Upper lobe of left lung (tissue), 6 donors: ENCODE results near the gene PBOV1. TPM values are rescaled to one million over a fixed set of nuclear protein-coding genes. Genes with fewer than 3 reads are reported as not detected.

ENCODE experiments used
- ATAC-seq, 2 donors: fragments of 200-7000 bp; cut with Tn5 transposase; one replicate each; pipeline ENCODE4 v1.9.1; 2022; ENCODE audit warnings: mild to moderate bottlenecking in 2 of 2, moderate library complexity in 2 of 2; ENCODE audit not compliant: low FRiP score in 2 of 2
- DNase-seq, 2 donors: peaks; one replicate each; pipeline ENCODE4 v3.0.0-alpha.2; 2019 to 2020
- H3K27ac ChIP-seq, 4 donors: fragments of 200-600 bp; sonication (generic); one replicate each; pipeline ENCODE4 v1.5.1; 2016 to 2019
- H3K27me3 ChIP-seq, 4 donors: fragments of 200-600 bp; sonication (generic); one replicate each; pipeline ENCODE4 v1.5.1; 2017 to 2019
- H3K36me3 ChIP-seq, 4 donors: fragments of 200-600 bp; sonication (generic); one replicate each; pipeline ENCODE4 v1.5.1; 2016 to 2019
- H3K4me1 ChIP-seq, 4 donors: fragments of 200-600 bp; sonication (generic); one replicate each; pipeline ENCODE4 v1.5.1; 2018 to 2019
- H3K4me3 ChIP-seq, 4 donors: fragments of 200-600 bp; sonication (generic); one replicate each; pipeline ENCODE4 v1.5.1; 2017 to 2019; ENCODE audit warnings: mild to moderate bottlenecking in 2 of 4, moderate library complexity in 1 of 4
- H3K9me3 ChIP-seq, 4 donors: fragments of 200-600 bp; sonication (generic); one replicate each; pipeline ENCODE4 v1.5.1; 2018 to 2019
- EP300 ChIP-seq, 4 donors: sonication (generic); formaldehyde crosslinking; IDR thresholded peaks; one replicate each; pipeline ENCODE4 v1.5.1; 2017; ENCODE audit warnings: antibody characterized with exemption in 4 of 4, control low read depth in 2 of 4
- POLR2A ChIP-seq, 4 donors: fragments of 450-650 bp; IDR thresholded peaks; one replicate each; pipeline ENCODE4 v1.5.1; 2016 to 2017; ENCODE audit warnings: antibody characterized with exemption in 4 of 4, mild to moderate bottlenecking in 2 of 4
- POLR2AphosphoS5 ChIP-seq, 2 donors: sonication (generic); formaldehyde crosslinking; IDR thresholded peaks; one replicate each; pipeline ENCODE4 v1.5.1; 2017; ENCODE audit warnings: antibody characterized with exemption in 2 of 2
- WGBS, 2 donors: methylation state at CpG; one replicate each; pipeline ENCODE4 v1.1.5; 2017 to 2018; 5-methylcytosine and 5-hydroxymethylcytosine counted together
- total RNA-seq, 6 donors: library from RNA; depleted of rRNA in 4 of 6; stranded (reverse); fragments of >200 nt in 4 of 6; gene quantifications; one replicate each; pipeline versions ENCODE4 v1.1.0 to v1.2.1, GENCODE V29; 2016 to 2021
- TF ChIP-seq, protein P1 (sequence below), 6 experiments: fragments of 450-650 bp in 4 of 6; fragments of 200-600 bp in 2 of 6; sonication (generic) in 2 of 6; IDR thresholded peaks; one replicate each; pipeline ENCODE4 v1.5.1; 2016 to 2019; ENCODE audit warnings: antibody characterized with exemption in 6 of 6
- donor health status: DM: no; HTN: no; CAD: no; lungs with moderate emphysema.
- donor health status: DM: no; HTN: yes; CAD: no; lungs with severe emphysema.

PBOV1 gene
- total RNA-seq, 6 donors from 2014 or later = not detected

DNA sequence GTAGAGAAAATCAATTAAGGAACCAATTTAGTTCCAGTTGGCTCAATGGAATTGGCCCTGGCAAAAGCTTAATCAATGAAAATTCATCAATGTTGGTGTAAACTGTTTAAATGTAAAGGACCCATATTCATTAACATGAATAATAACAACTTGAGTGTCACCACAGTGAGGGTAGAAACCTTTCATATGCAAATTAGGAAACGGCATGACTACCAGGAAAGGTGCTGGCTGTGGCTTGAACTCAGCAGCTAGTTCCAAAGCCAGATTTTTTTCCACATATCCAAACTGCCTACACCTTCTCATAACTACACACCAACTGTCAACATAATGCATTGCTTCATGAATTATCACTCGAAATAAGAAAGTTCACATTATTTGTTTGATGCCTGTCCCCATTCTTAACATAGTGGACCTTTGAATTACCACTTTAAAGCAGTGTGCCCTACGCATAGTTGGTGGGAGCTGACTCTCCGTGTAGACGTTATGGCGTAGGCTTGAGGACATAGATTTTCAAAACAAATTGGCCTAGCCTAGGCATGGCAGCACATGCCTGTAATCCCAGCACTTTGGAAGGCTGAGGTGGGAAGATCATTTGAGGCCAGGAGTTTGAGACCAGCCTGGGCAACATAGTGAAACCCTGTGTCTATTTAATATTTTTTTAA is 19.7 kb downstream of the PBOV1 start:
- TF ChIP-seq POLR2AphosphoS5 (IDR thresholded peaks at IDR 0.05) (no peak), POLR2A (IDR thresholded peaks at IDR 0.05) (no peak), EP300 (IDR thresholded peaks at IDR 0.05) (no peak)
- TF ChIP-seq, protein P1, sequence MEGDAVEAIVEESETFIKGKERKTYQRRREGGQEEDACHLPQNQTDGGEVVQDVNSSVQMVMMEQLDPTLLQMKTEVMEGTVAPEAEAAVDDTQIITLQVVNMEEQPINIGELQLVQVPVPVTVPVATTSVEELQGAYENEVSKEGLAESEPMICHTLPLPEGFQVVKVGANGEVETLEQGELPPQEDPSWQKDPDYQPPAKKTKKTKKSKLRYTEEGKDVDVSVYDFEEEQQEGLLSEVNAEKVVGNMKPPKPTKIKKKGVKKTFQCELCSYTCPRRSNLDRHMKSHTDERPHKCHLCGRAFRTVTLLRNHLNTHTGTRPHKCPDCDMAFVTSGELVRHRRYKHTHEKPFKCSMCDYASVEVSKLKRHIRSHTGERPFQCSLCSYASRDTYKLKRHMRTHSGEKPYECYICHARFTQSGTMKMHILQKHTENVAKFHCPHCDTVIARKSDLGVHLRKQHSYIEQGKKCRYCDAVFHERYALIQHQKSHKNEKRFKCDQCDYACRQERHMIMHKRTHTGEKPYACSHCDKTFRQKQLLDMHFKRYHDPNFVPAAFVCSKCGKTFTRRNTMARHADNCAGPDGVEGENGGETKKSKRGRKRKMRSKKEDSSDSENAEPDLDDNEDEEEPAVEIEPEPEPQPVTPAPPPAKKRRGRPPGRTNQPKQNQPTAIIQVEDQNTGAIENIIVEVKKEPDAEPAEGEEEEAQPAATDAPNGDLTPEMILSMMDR (IDR thresholded peaks at IDR 0.05) = no peak
- H3K27me3 ChIP-seq = no peaks in the 10 kb centered on the region
- no peaks in the 10 kb centered on the region for H3K9me3 ChIP-seq
- WGBS, 2 donors = 85 to 87% methylated on average over 6 of the region's 6 CpGs
- no peaks in the 10 kb centered on the region for H3K36me3 ChIP-seq
- peaks cover 0 to 5% (median 1%) of the 10 kb centered on the region in 4 donors for H3K4me1 ChIP-seq
- DNase-seq (no peak), ATAC-seq (no peak)
- no peak overlapping the region for H3K4me3 ChIP-seq
- H3K27ac ChIP-seq = no peak overlapping the region

DNA sequence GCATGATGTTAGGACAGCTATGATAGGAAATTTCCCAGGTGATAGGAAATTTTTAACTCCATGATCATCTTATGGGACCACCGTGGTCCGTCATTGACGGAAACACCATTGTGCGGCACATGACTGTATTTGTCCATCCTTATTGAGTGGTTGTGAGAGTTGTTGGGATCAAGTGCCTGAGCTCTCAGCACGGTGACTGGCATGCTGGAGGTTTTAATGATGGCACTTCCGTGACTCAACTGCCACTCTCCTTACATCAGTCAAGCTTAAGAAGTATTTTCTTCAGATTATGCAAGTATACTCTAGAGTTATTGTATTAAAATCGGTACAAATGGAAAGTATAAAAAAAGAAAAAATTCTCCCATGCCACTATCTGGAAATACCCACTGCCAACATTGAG is 20.7 kb downstream of the PBOV1 start:
- ATAC-seq (no peak), DNase-seq (peak in 1 of 2 donors; percentile 59)
- Histone ChIP-seq H3K27me3 (no peaks in the 10 kb centered on the region), H3K9me3 (no peaks in the 10 kb centered on the region), H3K4me1 (peaks cover 0 to 5% (median 1%) of the 10 kb centered on the region in 4 donors), H3K27ac (no peak overlapping the region), H3K36me3 (no peaks in the 10 kb centered on the region), H3K4me3 (no peak overlapping the region)
- TF ChIP-seq POLR2AphosphoS5 (IDR thresholded peaks at IDR 0.05) = no peak
- TF ChIP-seq EP300 (IDR thresholded peaks at IDR 0.05) = peak in 1 of 4 donors; percentile 36
- 78 to 90% methylated on average over 7 of the region's 7 CpGs for whole genome bisulfite sequencing, 2 donors

DNA sequence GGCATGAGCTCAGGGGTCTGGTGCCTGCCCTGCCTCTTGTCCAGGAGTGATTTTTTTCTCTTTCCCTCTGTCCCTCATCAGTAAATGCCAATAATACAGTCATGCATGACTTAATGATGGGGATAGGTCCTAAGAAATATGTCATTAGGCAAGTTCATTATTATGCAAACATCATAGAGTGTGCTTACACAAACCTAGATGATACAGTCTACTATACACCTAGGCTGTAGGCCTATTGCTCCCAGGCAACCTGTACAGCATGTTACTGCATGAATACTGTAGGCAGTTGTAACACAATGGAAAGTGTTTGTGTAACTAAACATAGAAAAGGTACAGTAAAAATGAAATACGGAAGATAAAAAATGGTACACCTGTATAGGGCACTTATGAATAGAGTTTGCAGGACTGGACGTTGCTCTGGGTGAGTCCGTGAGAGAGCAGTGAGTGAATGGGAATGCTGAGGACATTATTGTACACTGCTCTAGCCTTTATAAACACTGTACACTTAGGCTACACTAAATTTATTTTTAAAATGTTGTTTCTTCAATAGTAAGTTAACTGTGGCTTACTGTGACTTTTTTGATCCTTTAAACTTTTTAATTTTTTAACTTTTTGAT is 22.1 kb downstream of the PBOV1 start:
- Histone ChIP-seq H3K4me1 (peaks cover 0 to 5% (median 1%) of the 10 kb centered on the region in 4 donors), H3K27ac (peak overlapping the region in 1 of 4 donors; percentile 6), H3K9me3 (no peaks in the 10 kb centered on the region), H3K27me3 (no peaks in the 10 kb centered on the region), H3K36me3 (no peaks in the 10 kb centered on the region), H3K4me3 (no peak overlapping the region)
- peak in 1 of 2 donors; percentile 61 for ATAC-seq
- WGBS, 2 donors = 68 to 71% methylated on average over 3 of the region's 3 CpGs
- no peak for DNase-seq
- TF ChIP-seq, protein P1 (IDR thresholded peaks at IDR 0.05) = no peak
- TF ChIP-seq POLR2A (IDR thresholded peaks at IDR 0.05) (no peak), POLR2AphosphoS5 (IDR thresholded peaks at IDR 0.05) (no peak), EP300 (IDR thresholded peaks at IDR 0.05) (no peak)

DNA sequence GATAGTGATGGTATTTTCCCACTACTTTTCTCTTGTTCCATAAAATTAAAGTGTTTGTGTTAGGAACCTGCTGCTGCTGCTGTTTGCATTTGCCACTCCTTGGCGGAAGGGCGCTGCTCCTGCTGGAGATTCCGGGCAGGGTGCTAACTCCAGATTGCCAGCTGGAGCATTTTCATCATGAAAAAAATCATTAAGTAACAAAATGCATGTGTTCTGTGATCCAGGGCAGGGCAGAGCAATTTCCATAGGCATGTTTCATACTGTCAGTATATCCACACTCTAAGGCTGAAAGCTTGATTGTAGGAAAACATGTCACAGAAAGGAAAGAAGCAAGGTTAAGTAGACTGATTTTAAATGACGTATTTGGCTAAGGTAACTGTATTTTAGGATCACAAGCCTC is 24.0 kb downstream of the PBOV1 start:
- TF ChIP-seq POLR2A (IDR thresholded peaks at IDR 0.05) (no peak), POLR2AphosphoS5 (IDR thresholded peaks at IDR 0.05) (no peak), EP300 (IDR thresholded peaks at IDR 0.05) (no peak)
- TF ChIP-seq, protein P1 (IDR thresholded peaks at IDR 0.05) = peak in 1 of 6 experiments; percentile 6
- 44 to 50% methylated on average over 4 of the region's 4 CpGs for WGBS, 2 donors
- H3K9me3 ChIP-seq = no peaks in the 10 kb centered on the region
- no peaks in the 10 kb centered on the region for H3K36me3 ChIP-seq
- no peak overlapping the region for H3K4me3 ChIP-seq
- peaks cover 0 to 5% (median 1%) of the 10 kb centered on the region in 4 donors for H3K4me1 ChIP-seq
- ATAC-seq (peak; percentile 23 to 47), DNase-seq (peak in 1 of 2 donors; percentile 70)
- H3K27ac ChIP-seq = peak overlapping the region in 3 of 4 donors; percentile 45 to 52 (median 49)
- H3K27me3 ChIP-seq = no peaks in the 10 kb centered on the region

DNA sequence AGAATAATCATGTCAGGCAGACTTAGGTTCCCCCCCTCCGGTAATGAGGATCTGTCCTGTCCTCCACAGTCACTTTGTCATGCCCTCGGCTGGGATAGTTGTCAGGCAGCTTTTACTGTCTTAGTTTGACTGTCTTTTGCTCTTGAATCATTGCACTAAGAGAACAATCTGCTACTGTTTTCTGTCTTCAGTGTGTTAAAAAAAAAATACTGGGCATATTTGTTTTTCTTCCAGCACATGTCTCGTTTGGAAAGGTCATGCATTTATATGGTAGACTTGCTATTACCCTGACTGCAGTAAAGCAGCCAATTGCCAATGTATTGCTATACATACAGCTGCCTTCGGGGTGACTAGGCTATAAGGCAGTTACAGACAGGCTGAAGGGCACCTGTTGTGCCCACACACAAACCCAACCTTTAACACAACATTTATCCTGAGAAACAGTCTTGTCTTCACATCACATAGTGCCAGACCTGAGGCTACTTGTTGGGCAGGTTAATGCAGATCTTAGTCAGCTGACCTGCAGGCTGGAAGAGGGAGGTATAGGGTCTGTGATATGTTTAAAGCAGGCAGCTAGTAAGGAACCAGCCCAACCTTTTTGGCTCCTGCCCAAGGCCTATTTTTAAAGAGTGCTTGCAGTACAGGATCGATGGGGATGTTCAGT is 29.9 kb downstream of the PBOV1 start:
- Histone ChIP-seq H3K27me3 (no peaks in the 10 kb centered on the region), H3K36me3 (no peaks in the 10 kb centered on the region), H3K4me1 (peaks cover 0 to 9% (median 0%) of the 10 kb centered on the region in 4 donors), H3K27ac (no peak overlapping the region), H3K9me3 (no peaks in the 10 kb centered on the region), H3K4me3 (no peak overlapping the region)
- DNase-seq (no peak), ATAC-seq (no peak)
- TF ChIP-seq POLR2AphosphoS5 (IDR thresholded peaks at IDR 0.05) (no peak), EP300 (IDR thresholded peaks at IDR 0.05) (no peak), POLR2A (IDR thresholded peaks at IDR 0.05) (no peak)
- TF ChIP-seq, protein P1 (IDR thresholded peaks at IDR 0.05) = no peak
- 48 to 50% methylated on average over 5 of the region's 5 CpGs for WGBS, 2 donors
